Germinal center (tissue), 1 donor: ENCODE measurements around the gene SCN9A.
"Not testable (repeated sequence)": the region's sequence is repeated elsewhere in the genome, so short reads cannot be mapped to it uniquely, and the experiment has no call there.

Experiments used
- DNase-seq: peaks from one replicate; pipeline ENCODE4 v3.0.0; 2012; ENCODE audit warnings: mixed read lengths, low spot score

Gene SCN9A

GRCh38 chr2:166334805-166335204 lies 40.9 kb downstream of the SCN9A start:
- DNase-seq, result no peak

DNA sequence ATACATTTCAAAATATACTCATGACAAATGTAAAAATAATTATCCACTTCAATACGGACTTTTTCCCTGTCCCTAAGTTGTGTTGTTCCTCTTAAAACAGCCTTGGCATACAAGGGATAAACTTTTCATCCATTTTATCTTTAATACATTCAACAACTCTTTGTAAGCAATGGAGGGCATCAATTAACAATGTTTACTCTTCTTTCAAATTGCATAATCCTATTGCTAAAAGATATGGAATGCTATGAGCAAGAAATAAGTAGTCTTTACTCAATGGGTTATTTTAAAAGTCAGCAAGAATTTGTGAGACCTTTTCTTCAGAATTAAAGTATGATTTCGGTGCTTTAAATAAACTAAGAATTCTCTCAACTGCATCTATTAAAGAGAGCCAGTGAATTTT lies 41.9 kb downstream of the SCN9A start:
- no peak for DNase-seq

GRCh38 chr2:166332106-166332505 lies 43.6 kb downstream of the SCN9A start:
- DNase-seq, result no peak

DNA sequence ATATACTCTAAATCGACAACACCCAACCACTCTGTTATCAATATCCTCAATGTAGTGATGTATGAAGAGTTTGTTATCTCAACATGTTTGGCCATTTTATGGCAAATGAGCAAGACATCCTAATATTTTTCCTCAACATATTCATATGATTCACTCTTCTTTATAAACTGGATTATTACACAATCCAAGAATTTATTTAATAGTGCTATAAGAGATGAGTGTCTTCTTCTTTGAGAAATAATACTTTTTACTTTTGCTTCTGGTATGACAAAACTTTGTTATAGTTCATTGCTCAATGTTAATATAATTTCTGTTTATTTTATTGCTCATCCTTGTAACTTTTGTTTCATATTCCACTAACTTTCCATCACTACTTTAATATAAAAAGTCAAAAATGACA lies 44.3 kb downstream of the SCN9A start:
- DNase-seq, result no peak

GRCh38 chr2:166329465-166329864 lies 46.3 kb downstream of the SCN9A start:
- no peak for DNase-seq

- no peak for DNase-seq
Measured at GRCh38 chr2:166328147-166328546, 47.6 kb downstream of the SCN9A start.

- no peak for DNase-seq
Measured at GRCh38 chr2:166321076-166321475, 54.7 kb downstream of the SCN9A start.

DNA sequence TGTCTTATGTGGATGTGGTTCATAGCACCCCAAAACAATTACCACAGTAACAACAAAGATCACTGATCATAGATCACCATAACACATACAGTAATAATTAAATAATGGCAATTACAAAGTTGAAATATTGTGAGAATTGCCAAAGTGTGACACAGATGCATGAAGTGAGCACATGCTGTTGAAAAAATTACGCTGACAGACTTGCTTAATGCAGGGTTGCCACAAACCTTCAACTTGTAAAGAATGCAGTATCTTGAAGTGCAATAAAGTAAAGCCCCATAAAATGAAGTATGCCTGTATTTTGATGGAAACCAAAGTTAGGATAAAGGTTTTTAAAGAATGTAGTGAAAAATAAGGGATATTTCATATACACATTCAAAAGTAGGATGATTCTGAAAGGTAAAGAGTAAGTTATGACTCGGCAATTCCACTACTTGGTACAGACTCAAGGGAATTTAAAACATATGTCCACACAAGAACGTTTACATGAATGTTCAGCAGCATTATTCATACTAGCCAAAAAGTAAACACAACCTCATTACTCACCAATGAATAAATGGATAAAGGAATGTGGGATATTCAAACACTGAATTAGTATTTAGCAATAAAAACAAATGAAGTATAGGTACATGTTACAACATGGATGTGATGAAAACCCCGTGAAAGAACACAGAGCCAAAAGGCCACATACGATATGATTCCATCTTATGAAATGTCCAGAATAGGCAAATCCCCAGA lies 61.6 kb downstream of the SCN9A start:
- DNase-seq, result no peak

DNA sequence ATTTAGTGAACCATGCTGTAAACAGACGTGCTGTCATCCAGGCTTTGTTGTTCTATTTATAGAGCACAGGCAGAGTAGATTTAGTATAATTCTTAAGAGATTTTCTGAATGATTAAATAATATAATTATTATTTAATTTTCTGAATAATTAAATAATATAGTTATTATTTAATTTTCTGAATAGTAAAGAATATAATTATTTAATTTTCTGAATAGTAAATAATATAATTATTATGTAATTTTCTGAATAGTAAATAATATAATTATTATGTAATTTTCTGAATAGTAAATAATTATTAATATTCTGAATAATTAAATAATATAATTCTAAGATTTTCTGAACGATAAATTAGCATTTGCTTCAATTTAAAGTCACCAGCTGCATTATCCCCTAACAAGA lies 62.9 kb downstream of the SCN9A start:
- DNase-seq, result not testable (repeated sequence)

DNA sequence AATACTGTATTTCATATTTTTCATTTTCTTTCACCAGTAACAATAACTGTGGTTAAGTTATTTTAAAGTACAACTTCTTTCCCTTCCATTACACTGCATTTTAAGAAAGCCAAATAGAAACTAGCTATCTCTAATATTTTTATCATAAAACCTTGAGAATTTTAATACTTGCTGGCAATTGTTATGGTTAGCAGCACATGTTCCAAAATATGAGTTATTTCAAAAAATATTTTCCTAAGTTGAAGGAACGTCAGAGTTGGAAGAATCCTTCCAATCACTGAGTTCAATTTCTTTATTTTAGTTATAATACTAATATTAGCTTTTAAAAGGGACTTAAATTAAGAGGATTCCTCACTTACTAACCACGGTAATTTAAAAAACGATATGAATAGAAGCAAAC lies 68.4 kb downstream of the SCN9A start:
- DNase-seq, result no peak

- DNase-seq, result no peak
Measured at GRCh38 chr2:166304656-166305055, 71.1 kb downstream of the SCN9A start.

DNA sequence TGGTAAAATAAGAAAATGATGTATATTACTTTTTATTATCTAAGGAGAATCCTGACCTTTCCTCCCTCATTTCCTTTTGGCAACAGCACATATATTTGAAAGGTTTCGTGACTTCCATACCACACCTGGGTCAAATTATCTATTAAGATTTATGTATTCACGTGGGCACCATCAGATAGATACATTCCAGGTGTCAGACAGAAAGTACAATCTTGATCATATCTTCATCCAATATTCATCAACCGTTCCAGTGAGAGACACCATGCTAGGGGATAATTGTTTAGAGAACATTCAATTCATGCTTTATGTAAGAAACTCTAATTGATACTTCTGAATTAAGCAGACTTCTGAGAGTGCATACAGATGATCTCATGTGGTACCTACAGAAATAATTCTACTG lies 73.7 kb downstream of the SCN9A start:
- no peak for DNase-seq

DNA sequence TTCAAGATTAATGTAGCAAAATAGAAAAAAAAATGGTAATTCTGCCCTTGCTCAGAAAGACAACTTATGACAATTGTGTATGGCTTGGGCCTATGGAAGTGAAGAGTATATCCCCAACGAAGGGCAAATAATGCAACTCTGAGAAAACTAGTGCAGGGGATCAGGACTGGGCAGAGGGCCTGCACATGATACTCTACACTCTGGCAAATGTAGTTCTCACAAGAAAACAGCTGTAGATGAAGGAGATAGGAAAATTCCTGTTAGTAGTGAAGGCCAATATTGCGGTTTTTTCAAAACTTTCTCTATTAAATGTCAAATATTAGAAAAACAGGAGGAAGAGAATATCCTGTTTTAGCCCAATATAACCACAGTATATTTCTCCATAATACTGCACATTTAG lies 77.8 kb downstream of the SCN9A start:
- DNase-seq, result no peak

DNA sequence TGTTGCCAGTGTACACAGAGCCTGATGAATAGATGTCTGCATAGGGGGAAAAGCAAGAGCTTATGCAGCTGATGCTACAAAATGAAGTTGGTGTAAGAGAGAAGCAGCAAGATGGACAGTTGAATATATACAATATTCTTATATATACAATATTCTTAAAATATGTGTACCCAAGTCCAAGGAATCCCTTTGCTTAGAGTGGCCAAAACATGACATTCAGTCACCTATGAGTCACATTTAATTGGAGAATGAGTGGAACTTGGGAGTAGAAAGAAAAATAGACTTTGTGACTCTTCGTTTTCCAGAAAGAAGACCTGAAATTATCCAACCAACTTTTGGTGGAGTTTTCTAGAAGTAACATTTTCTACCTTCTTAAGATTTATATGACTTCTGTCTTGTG lies 81.8 kb downstream of the SCN9A start:
- DNase-seq, result no peak

DNA sequence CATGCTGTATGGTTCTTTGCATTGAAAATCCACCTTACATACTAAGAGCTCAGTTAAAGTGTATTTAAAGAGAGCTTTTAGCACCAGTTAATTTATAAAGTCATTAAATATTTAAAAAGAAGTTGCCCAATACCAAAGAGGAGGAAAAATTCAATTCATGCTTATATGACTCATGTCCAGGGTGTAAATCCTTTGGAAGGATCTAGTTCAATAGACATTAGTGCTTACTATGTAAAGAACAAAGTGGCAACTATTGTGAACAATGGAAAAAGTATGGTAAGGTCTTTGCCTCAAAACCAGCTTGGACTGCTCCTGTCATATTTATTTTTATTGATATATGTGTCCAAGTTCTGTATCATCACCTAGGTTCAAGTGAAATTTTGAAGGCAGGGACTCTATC lies 90.5 kb downstream of the SCN9A start:
- no peak for DNase-seq

DNA sequence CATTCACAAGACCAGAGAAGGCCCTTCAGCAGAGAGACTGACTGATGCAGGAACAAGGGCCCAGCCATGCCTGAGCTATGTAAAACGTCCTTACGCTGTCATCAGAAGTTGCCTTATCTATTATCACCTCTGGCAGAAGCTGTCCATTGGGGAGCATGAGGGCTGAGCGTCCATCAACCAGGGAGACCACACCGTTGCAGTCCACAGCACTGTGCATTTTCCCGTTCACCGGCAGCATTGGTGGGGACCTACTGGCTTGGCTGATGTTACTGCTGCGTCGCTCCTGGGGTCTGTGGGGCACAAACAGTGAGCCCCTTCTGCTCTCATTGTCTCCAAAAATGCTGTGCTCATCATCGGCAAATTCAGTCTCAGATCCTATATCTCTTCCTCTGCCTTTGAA lies 91.4 kb downstream of the SCN9A start:
- no peak for DNase-seq

GRCh38 chr2:166282154-166282553 lies 93.6 kb downstream of the SCN9A start:
- no peak for DNase-seq

- DNase-seq, result no peak
Measured at GRCh38 chr2:166278856-166279255, 96.9 kb downstream of the SCN9A start.

DNA sequence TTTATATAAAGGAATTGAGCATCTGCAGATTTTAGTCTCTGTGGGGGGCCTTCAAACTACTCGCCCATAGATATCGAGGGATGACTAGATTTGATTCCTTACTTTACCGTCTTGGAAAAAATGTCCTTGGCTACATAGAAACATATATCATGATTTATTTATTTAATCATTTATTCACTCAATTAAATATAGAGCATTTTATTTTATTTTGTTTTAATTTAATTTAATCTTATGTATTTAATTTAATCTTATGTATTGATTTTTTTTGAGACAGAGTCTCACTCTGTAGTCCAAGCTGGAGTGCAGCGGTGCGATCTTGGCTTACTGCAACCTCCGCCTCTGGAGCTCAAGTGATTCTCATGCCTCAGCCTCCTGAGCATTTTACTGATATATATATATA lies 105.4 kb downstream of the SCN9A start:
- no peak for DNase-seq

DNA sequence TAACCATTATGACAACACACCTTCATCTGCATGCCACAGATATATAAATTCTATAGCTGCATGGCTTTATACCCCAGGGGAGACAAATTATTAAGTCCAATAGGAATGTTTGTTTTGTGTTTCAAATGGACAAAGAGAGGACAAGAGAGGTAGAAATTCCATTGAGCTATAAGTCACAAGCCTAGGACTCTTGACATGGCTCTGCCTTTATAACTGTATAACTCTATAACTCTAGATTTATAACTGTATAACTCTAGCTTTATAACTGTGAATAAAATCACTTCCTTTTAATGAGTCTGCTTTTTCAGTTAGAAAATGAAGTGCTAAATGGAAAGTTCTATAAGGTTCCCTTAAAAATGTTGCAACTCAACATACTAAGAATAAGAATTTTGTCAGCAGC lies 106.4 kb downstream of the SCN9A start:
- no peak for DNase-seq

DNA sequence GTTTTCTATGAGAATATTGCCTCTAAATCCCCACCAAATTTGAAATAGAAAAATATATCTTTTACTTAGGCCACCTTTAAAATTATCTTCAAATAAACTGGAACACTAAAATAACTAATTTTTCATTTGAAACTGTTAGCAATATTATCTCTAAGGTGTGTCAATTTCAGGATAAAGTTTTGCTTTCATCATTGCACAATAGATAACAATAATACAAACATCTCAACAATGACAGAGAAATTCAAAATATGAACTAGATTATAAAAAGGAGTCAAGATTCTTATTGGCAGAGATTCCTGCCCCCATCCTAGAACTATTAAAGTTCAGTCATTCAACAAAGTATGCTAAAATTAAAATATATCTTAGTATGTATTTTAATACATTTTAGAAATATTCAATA lies 117.9 kb downstream of the SCN9A start:
- no peak for DNase-seq

DNA sequence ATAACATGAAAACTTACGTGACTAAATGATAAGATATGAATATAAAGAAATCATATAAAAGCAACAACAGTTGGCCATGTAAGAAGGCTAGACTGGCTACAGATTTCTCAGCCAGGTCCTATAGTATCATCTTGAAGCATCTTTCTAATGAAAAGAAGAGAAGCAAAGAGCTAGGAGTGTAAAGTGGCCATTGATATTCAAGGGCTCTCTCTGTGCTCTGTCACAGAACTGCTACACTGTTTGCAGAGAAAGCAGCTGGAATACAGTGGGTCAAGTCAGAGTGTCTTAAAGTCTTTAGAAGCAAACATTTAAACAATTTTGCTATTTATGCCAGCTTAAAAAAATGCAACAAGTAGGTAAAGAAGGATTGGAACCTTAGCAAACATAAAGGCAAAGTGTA lies 118.8 kb downstream of the SCN9A start:
- no peak for DNase-seq

GRCh38 chr2:166249318-166249717 lies 126.4 kb downstream of the SCN9A start:
- no peak for DNase-seq

DNA sequence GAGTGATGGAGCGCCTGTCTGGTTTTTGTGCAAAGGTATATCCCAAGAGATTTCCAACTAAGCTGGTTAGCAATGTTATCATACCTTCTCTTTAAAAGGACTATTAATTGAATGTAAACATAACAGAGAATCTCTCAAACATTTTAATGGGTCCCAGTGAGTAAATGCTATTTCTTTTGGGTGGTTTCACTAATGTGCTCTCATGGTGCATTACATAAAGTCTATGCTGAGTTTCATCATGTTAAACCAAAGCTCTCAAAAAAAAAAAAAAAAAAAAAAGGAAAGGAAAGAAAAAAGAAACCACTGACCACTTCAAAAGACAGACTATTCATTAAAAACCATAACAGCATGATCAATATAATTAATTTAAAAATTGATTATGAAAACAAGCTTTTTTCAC lies 128.8 kb downstream of the SCN9A start:
- no peak for DNase-seq

DNA sequence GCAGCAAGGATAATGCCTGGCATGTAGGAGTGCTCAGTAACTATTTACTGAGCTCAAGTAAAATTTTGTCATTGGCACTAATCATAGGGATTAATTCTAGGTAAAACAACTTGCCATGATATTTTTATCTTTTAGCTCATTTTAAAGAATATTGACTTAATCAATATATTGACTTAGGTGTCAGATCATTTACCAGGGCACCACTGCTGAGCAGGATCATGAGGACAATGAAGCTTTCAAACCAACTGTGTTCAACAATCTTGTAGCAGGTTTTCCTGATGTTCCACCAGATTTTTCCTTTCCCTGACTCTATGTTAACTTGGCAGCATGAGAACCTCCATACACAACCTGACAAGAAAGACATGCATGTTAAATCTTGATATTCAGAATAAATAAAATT lies 133.4 kb downstream of the SCN9A start:
- no peak for DNase-seq
